Neural cell (in vitro differentiated cells): Measurements from ENCODE around the gene STAB1. TPM values are rescaled to one million over a fixed set of nuclear protein-coding genes. Genes with fewer than 3 reads are reported as not detected.

Experiments
- H2AFZ ChIP-seq: fragments of 200-600, 300-800 bp; sonication (generic), shearing (Covaris generic); 2 replicates; pipeline ENCODE4 v1.6.0; 2014; ENCODE audit warnings: low read depth, mild to moderate bottlenecking, antibody characterized with exemption, low read length, moderate library complexity
- H3F3A ChIP-seq: fragments of 200-600 bp; shearing (Covaris generic); 2 replicates; pipeline ENCODE4 v1.6.1; 2016; ENCODE audit warnings: mild to moderate bottlenecking, moderate library complexity, mixed read lengths, antibody characterized with exemption, low read length; ENCODE audit not compliant: insufficient read depth, poor library complexity, severe bottlenecking
- H3K27ac ChIP-seq: fragments of 200-600, 300-800 bp; sonication (generic), shearing (Covaris generic); 2 replicates; pipeline ENCODE4 v1.5.1; 2014; ENCODE audit warnings: mild to moderate bottlenecking, low read length, moderate library complexity
- H3K27me3 ChIP-seq: fragments of 300-800, 200-600 bp; sonication (generic), shearing (Covaris generic); 2 replicates; pipeline ENCODE4 v1.6.0; 2014; ENCODE audit warnings: mild to moderate bottlenecking, low read depth, low read length, moderate library complexity; ENCODE audit not compliant: insufficient read depth
- H3K36me3 ChIP-seq: fragments of 300-800, 200-600 bp; sonication (generic), shearing (Covaris generic); 2 replicates; pipeline ENCODE4 v1.5.1; 2014; ENCODE audit warnings: mild to moderate bottlenecking, antibody characterized with exemption, low read length, moderate library complexity; ENCODE audit not compliant: insufficient read depth
- H3K4me2 ChIP-seq: fragments of 300-800, 200-600 bp; sonication (generic), shearing (Covaris generic); 2 replicates; pipeline ENCODE4 v1.6.0; 2014; ENCODE audit warnings: mild to moderate bottlenecking, low read length
- H3K4me3 ChIP-seq: fragments of 300-800, 200-600 bp; sonication (generic), shearing (Covaris generic); 2 replicates; pipeline ENCODE4 v1.5.1; 2014; ENCODE audit warnings: mild to moderate bottlenecking, low read length, moderate library complexity
- H3K79me2 ChIP-seq: fragments of 200-600 bp; shearing (Covaris generic); replicated peaks from 2 replicates; pipeline ENCODE4 v1.6.0; 2014; ENCODE audit warnings: mild to moderate bottlenecking, low read length, moderate library complexity; ENCODE audit not compliant: insufficient read depth
- H3K9ac ChIP-seq: fragments of 300-800, 200-600 bp; sonication (generic), shearing (Covaris generic); 2 replicates; pipeline ENCODE4 v1.6.1; 2016; ENCODE audit warnings: mild to moderate bottlenecking, low read length, mixed read lengths
- H3K9me2 ChIP-seq: fragments of 200-600 bp; shearing (Covaris generic); 2 replicates; pipeline ENCODE4 v1.6.1; 2016; ENCODE audit warnings: mild to moderate bottlenecking, low read length, mixed read lengths; ENCODE audit not compliant: insufficient read depth
- H3K9me3 ChIP-seq: fragments of 200-600, 300-800 bp; sonication (generic), shearing (Covaris generic); 2 replicates; pipeline ENCODE4 v1.6.1; 2016; ENCODE audit warnings: mild to moderate bottlenecking, mixed run types, low read length, moderate library complexity, mixed read lengths
- H4K20me1 ChIP-seq: fragments of 200-600 bp; shearing (Covaris generic); 2 replicates; pipeline ENCODE4 v1.6.1; 2016; ENCODE audit warnings: mild to moderate bottlenecking, mixed run types; ENCODE audit not compliant: insufficient read depth
- EP300 ChIP-seq: fragments of 450-650 bp; conservative IDR thresholded peaks from 2 replicates; pipeline ENCODE4 v1.6.1; 2014; ENCODE audit warnings: antibody characterized with exemption, mild to moderate bottlenecking, moderate library complexity; ENCODE audit not compliant: poor library complexity, severe bottlenecking
- EZH2 ChIP-seq: fragments of 200-600, 300-800 bp; shearing (Covaris generic), sonication (generic); IDR thresholded peaks from 2 replicates; pipeline ENCODE4 v1.6.1; 2014; ENCODE audit warnings: antibody characterized with exemption, low read length, borderline replicate concordance, mild to moderate bottlenecking; ENCODE audit not compliant: insufficient read depth, poor library complexity, severe bottlenecking
- MXI1 ChIP-seq: fragments of 450-650 bp; conservative IDR thresholded peaks from 2 replicates; pipeline ENCODE4 v1.6.1; 2014; ENCODE audit warnings: antibody characterized with exemption, mild to moderate bottlenecking; ENCODE audit not compliant: poor library complexity, severe bottlenecking
- POLR2AphosphoS5 ChIP-seq: IDR thresholded peaks from 2 replicates; pipeline ENCODE4 v1.6.1; 2012
- RAD21 ChIP-seq: fragments of 450-650 bp; conservative IDR thresholded peaks from 2 replicates; pipeline ENCODE4 v1.6.1; 2014; ENCODE audit warnings: antibody characterized with exemption, mild to moderate bottlenecking, moderate library complexity
- SMC3 ChIP-seq: fragments of 450-650 bp; conservative IDR thresholded peaks from 2 replicates; pipeline ENCODE4 v1.6.1; 2014; ENCODE audit warnings: antibody characterized with exemption, mild to moderate bottlenecking, moderate library complexity; ENCODE audit not compliant: poor library complexity
- TAF1 ChIP-seq: IDR thresholded peaks from 2 replicates; pipeline ENCODE4 v1.6.1; 2012; ENCODE audit warnings: low read depth
- polyA plus RNA-seq: library from polyadenylated mRNA; depleted of rRNA; stranded (reverse); fragments of >200 nt; gene quantifications from 2 replicates; pipeline ENCODE4 v1.2.3, GENCODE V29; 2014
- TF ChIP-seq, protein P1 (sequence below): IDR thresholded peaks from 2 replicates; pipeline ENCODE4 v1.6.1; 2012; ENCODE audit warnings: borderline replicate concordance
- TF ChIP-seq, protein P2 (sequence below): fragments of 450-650 bp; IDR thresholded peaks from 2 replicates; pipeline ENCODE4 v1.5.1; 2014; ENCODE audit warnings: antibody characterized with exemption, mild to moderate bottlenecking, moderate library complexity; ENCODE audit not compliant: poor library complexity, severe bottlenecking

The STAB1 gene
- polyA plus RNA-seq, 1 donor from 2014 or later: 0.28 TPM

DNA sequence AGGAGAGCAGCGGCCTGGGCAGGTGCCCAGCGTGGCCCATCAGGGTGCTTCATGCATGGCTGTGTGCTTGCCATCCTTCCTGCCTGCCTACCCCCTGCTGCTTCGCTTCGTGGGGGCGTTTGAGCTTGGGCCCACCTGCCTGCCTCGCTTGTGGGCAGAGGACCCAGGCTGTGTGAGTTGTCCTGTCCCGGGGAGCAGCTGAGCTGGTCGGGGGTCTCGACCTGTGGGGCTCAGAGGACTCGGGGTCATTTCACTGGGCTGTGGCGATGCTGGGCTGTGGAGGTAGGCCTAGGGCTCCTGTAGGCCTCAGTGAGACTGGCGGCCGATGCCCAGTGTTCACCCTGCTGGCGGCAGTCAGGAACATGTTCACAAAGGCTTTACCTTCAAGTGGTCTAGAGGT, 12.1 kb upstream of the STAB1 start:
- H3K27ac ChIP-seq: no peak overlapping the region
- H4K20me1 ChIP-seq: no peaks in the 10 kb centered on the region
- H3K4me3 ChIP-seq: no peak overlapping the region
- peaks cover 7% of the 10 kb centered on the region for H3K36me3 ChIP-seq
- H3K79me2 ChIP-seq: no peaks in the 10 kb centered on the region
- TF ChIP-seq EZH2 (no peak), POLR2AphosphoS5 (no peak), SMC3 (no peak), MXI1 (no peak), TAF1 (no peak), EP300 (no peak), RAD21 (no peak)
- TF ChIP-seq, protein P1, sequence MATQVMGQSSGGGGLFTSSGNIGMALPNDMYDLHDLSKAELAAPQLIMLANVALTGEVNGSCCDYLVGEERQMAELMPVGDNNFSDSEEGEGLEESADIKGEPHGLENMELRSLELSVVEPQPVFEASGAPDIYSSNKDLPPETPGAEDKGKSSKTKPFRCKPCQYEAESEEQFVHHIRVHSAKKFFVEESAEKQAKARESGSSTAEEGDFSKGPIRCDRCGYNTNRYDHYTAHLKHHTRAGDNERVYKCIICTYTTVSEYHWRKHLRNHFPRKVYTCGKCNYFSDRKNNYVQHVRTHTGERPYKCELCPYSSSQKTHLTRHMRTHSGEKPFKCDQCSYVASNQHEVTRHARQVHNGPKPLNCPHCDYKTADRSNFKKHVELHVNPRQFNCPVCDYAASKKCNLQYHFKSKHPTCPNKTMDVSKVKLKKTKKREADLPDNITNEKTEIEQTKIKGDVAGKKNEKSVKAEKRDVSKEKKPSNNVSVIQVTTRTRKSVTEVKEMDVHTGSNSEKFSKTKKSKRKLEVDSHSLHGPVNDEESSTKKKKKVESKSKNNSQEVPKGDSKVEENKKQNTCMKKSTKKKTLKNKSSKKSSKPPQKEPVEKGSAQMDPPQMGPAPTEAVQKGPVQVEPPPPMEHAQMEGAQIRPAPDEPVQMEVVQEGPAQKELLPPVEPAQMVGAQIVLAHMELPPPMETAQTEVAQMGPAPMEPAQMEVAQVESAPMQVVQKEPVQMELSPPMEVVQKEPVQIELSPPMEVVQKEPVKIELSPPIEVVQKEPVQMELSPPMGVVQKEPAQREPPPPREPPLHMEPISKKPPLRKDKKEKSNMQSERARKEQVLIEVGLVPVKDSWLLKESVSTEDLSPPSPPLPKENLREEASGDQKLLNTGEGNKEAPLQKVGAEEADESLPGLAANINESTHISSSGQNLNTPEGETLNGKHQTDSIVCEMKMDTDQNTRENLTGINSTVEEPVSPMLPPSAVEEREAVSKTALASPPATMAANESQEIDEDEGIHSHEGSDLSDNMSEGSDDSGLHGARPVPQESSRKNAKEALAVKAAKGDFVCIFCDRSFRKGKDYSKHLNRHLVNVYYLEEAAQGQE: no peak
- TF ChIP-seq, protein P2, sequence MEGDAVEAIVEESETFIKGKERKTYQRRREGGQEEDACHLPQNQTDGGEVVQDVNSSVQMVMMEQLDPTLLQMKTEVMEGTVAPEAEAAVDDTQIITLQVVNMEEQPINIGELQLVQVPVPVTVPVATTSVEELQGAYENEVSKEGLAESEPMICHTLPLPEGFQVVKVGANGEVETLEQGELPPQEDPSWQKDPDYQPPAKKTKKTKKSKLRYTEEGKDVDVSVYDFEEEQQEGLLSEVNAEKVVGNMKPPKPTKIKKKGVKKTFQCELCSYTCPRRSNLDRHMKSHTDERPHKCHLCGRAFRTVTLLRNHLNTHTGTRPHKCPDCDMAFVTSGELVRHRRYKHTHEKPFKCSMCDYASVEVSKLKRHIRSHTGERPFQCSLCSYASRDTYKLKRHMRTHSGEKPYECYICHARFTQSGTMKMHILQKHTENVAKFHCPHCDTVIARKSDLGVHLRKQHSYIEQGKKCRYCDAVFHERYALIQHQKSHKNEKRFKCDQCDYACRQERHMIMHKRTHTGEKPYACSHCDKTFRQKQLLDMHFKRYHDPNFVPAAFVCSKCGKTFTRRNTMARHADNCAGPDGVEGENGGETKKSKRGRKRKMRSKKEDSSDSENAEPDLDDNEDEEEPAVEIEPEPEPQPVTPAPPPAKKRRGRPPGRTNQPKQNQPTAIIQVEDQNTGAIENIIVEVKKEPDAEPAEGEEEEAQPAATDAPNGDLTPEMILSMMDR: no peak
- H3K4me2 ChIP-seq: no peak overlapping the region
- H3K9ac ChIP-seq: no peak overlapping the region
- no peaks in the 10 kb centered on the region for H3K27me3 ChIP-seq
- H3K9me3 ChIP-seq: no peaks in the 10 kb centered on the region
- no peak overlapping the region for H2AFZ ChIP-seq
- no peaks in the 10 kb centered on the region for H3F3A ChIP-seq
- H3K9me2 ChIP-seq: no peaks in the 10 kb centered on the region

DNA sequence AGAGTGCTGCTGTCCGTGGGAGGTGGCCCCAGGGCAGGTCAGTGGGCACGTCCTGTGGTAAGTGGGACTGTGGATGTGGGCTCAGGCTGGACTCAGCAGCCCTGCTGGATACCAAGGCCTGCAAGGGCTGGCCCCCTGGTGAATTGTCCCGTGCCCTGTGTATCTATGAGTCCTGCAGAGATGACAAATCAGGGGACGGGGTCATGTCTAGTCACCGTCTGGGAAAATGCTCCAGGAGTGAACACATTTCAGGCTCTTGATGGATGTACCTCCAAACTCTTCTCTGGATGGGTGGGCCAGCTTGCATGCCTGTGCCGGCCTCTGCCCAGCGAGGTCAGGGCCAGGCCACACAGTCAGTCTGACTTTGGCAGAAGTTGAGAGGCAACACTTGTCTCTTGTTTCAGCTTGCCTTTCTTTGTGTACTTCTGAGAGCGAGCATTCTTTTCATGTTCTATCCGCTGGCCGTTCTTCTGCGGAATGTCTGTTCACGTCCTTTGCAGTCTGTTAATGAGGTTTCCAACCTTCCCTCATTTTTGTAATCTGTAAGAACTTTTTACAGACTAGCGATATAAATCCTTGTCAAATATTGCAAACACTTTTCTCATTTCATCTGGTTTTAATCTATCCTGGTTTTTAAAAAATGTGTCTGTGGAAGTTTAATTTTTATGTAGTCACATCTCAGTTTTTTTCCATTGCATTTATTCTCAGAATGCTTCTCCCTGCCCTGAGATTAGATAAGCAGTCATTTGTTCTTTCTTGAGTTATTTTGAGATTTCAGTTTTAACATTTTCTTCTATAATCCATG, 11.4 kb upstream of the STAB1 start:
- Histone ChIP-seq H3F3A (no peaks in the 10 kb centered on the region), H3K4me3 (no peak overlapping the region), H3K9ac (no peak overlapping the region), H4K20me1 (no peaks in the 10 kb centered on the region), H3K27ac (no peak overlapping the region), H3K9me2 (no peaks in the 10 kb centered on the region), H3K27me3 (no peaks in the 10 kb centered on the region), H3K79me2 (no peaks in the 10 kb centered on the region), H3K9me3 (no peaks in the 10 kb centered on the region), H3K4me2 (no peak overlapping the region), H3K36me3 (peaks cover 7% of the 10 kb centered on the region), H2AFZ (no peak overlapping the region)
- TF ChIP-seq EP300 (no peak), EZH2 (no peak), POLR2AphosphoS5 (no peak), MXI1 (no peak), SMC3 (no peak), RAD21 (no peak), TAF1 (no peak)
- TF ChIP-seq, protein P1: no peak
- TF ChIP-seq, protein P2: no peak
